ENCODE results near the gene KCNH5. TPM values are rescaled to one million over a fixed set of nuclear protein-coding genes. Genes with fewer than 3 reads are reported as not detected.

Gene KCNH5, protein sequence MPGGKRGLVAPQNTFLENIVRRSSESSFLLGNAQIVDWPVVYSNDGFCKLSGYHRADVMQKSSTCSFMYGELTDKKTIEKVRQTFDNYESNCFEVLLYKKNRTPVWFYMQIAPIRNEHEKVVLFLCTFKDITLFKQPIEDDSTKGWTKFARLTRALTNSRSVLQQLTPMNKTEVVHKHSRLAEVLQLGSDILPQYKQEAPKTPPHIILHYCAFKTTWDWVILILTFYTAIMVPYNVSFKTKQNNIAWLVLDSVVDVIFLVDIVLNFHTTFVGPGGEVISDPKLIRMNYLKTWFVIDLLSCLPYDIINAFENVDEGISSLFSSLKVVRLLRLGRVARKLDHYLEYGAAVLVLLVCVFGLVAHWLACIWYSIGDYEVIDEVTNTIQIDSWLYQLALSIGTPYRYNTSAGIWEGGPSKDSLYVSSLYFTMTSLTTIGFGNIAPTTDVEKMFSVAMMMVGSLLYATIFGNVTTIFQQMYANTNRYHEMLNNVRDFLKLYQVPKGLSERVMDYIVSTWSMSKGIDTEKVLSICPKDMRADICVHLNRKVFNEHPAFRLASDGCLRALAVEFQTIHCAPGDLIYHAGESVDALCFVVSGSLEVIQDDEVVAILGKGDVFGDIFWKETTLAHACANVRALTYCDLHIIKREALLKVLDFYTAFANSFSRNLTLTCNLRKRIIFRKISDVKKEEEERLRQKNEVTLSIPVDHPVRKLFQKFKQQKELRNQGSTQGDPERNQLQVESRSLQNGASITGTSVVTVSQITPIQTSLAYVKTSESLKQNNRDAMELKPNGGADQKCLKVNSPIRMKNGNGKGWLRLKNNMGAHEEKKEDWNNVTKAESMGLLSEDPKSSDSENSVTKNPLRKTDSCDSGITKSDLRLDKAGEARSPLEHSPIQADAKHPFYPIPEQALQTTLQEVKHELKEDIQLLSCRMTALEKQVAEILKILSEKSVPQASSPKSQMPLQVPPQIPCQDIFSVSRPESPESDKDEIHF
- total RNA-seq = not detected
- long read RNA-seq = 0 reads

- no peak for DNase-seq (ENCODE audit: low spot score)
Observed at GRCh38 chr14:63045234-63045611, at the start of gene KCNH5. KCNH5 (minus strand) TSS chr14:63045458; CDS start chr14:63045186, 272 bp downstream.

- DNase-seq (ENCODE audit: low spot score) = no peak
Observed at GRCh38 chr14:63091394-63091996, 46.2 kb upstream of the KCNH5 start.

DNA sequence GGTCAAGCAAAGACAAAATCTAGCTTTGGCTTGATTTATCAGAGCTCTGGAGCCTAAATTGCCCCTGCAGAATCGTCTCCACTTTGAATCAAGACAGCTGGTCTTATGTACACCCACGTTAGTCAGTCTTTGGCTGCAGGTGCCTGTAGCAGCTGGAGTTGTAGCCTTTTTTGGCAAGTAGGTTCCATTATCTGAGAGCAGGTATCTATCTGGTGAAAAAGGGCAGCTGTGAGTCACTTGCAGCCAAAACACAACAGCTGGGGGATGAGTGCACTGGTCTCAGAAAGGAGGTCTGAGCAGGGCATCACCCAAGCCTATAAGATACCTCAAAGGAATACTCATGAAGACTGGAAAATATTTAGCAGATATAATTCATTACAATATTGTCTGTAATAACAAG is 43.6 kb upstream of the KCNH5 start:
- DNase-seq (ENCODE audit: low spot score) = no peak

GRCh38 chr14:63078569-63078968 is 33.3 kb upstream of the KCNH5 start:
- no peak for DNase-seq (ENCODE audit: low spot score)

- DNase-seq (ENCODE audit: low spot score) = no peak
Observed at GRCh38 chr14:63076488-63076887, 31.2 kb upstream of the KCNH5 start.

- no peak for DNase-seq (ENCODE audit: low spot score)
Observed at GRCh38 chr14:63055631-63056030, 10.4 kb upstream of the KCNH5 start.

- DNase-seq (ENCODE audit: low spot score) = no peak
Observed at GRCh38 chr14:63051992-63052391, 6.7 kb upstream of the KCNH5 start.

DNA sequence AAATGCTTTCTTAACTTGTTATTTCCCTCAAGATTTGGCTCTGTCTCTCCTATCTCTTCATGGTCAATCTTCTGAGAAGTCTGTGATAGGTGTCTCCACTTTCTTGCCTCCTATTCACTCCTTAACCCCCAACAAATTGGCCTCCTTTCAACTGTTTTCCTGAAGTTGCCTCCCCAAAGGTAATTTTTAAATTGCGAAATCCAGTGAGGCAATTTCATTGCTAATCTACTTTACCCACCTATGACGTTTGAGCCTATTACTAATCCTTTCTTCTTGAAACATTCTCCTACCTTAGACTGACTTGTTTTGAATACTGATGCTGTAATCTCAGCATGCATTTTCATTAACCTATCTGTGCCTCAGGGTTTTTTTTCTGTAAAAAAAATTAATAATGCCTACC is 6.0 kb upstream of the KCNH5 start:
- no peak for DNase-seq (ENCODE audit: low spot score)

DNA sequence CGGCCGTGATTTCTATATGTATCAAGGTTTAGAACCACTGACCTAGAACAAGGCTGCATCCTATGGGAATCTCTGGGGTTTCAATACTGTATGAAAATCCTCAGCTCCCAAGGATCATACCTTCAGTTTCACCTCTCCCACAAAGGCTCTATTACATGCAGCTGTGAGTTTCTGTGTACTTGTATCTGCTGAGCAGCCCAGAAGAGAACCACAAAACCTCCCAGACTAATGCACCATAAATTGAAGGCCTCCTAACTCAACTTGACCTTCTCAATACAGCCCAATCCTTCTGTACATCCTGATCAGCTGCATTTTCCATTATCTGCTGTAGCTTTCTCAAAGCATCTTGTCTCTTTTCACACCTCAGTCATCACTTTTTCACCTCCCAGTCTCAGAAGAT is 5.4 kb upstream of the KCNH5 start:
- no peak for DNase-seq (ENCODE audit: low spot score)

DNA sequence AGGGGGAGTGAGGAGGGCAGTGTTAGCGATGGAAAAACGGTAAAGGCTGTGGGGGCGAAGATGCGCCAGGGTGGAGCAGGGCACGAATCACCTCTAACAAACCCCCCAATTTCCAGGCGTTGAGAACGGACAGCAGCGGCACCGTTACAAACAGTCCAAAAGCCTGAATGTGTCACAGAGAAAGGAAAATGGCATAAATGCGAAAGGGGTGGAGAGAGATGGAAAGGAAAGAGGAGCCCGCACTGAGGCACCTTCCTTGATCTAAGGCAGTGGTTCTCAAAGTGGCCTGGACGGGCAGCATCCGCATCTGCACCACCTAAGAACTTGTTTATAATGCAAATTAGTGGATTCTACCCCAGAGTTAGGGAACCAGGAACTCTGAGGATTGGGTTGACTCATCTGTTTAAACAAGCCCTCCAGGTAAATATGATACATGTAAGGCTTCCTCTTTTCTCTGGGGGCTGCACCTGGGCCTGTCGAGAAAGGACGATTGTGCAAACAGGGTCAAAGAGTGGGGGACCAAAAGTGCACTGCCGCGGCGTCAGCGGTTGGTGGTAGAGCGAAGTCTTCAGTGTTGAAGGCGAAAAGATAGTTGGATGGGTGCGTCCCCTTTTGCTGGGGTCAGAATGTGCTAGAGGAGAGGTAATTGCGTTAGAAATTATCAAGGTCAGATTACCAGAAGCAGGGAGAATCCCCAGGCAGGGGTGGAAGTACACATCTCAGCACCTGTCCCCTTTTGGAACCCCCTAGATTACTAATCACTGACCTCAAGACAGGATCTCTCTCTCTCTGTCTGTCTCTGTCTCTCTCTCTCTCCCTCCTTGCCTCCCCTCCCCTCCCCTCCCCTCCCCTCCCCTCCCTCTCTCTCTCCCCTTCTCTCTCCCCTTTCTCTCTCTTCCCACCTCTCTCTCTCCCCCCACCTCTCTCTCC is 1.3 kb upstream of the KCNH5 start:
- no peak for DNase-seq (ENCODE audit: low spot score)

GRCh38 chr14:63045612-63046320 is 508 bp upstream of the KCNH5 start:
- DNase-seq (ENCODE audit: low spot score) = no peak

GRCh38 chr14:63039866-63040265 is 5.4 kb downstream of the KCNH5 start:
- no peak for DNase-seq (ENCODE audit: low spot score)

GRCh38 chr14:63032641-63033040 is 12.6 kb downstream of the KCNH5 start:
- DNase-seq (ENCODE audit: low spot score) = no peak

GRCh38 chr14:63032076-63032475 is 13.2 kb downstream of the KCNH5 start:
- no peak for DNase-seq (ENCODE audit: low spot score)

GRCh38 chr14:63030113-63030512 is 15.1 kb downstream of the KCNH5 start:
- DNase-seq (ENCODE audit: low spot score) = no peak

DNA sequence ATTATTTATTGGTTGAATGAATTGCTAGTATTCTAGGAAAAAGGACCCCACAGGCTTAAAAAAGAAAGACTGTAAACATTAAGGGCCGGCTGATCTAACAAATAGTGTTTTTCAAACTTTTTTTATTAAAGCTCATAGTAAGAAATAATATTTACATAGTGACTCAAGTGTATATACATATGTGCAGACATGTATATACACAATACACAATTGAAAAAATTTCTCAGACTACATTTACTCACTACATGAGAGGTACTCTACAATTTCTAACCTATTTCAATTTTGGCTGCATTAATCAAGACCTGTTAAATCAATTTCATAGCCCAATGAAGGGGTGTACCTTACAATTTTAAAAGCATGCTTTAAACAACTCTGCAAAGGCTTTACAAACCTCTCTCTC is 17.5 kb downstream of the KCNH5 start:
- no peak for DNase-seq (ENCODE audit: low spot score)

- no peak for DNase-seq (ENCODE audit: low spot score)
Observed at GRCh38 chr14:63026491-63026890, 18.8 kb downstream of the KCNH5 start.

GRCh38 chr14:63014621-63015020 is 30.6 kb downstream of the KCNH5 start:
- no peak for DNase-seq (ENCODE audit: low spot score)

GRCh38 chr14:63012171-63012570 is 33.1 kb downstream of the KCNH5 start:
- DNase-seq (ENCODE audit: low spot score) = no peak

- no peak for DNase-seq (ENCODE audit: low spot score)
Observed at GRCh38 chr14:63011623-63012022, 33.6 kb downstream of the KCNH5 start.

Data from mesenteric fat pad (tissue), 1 donor.